Spleen (tissue), 7 donors: ENCODE data around the gene OR4C6.

ENCODE experiments used
- CTCF ChIP-seq, 11 experiments: fragments of 200-600 bp in 7 of 11; fragments of 450-650 bp in 4 of 11; sonication (generic) in 4 of 11; IDR thresholded peaks in 8 of 11; conservative IDR thresholded peaks in 3 of 11; 1 replicate in 7 of 11; 2 replicates in 4 of 11; pipeline versions ENCODE4 v1.4.0 to v1.8.0; 2016 to 2021; ENCODE audit warnings: antibody characterized with exemption in 11 of 11, inconsistent platforms in 4 of 11, mild to moderate bottlenecking in 1 of 11
- POLR2A ChIP-seq, 3 donors: fragments of 450-650 bp; IDR thresholded peaks; one replicate each; pipeline ENCODE4 v1.5.1; 2017; ENCODE audit warnings: antibody characterized with exemption in 3 of 3, mild to moderate bottlenecking in 1 of 3
- POLR2AphosphoS5 ChIP-seq, 3 donors: sonication (generic); formaldehyde crosslinking; IDR thresholded peaks; one replicate each; pipeline ENCODE4 v1.5.1; 2017; ENCODE audit warnings: antibody characterized with exemption in 3 of 3
- donor health status: DM: no; HTN: no; CAD: no; lungs with moderate emphysema.
- donor health status: DM: no; HTN: no; CAD: no.
- donor health status: DM: no; HTN: no; CAD: no.

GRCh38 chr11:55669376-55669775 lies 7.4 kb downstream of the OR4C6 start:
- TF ChIP-seq CTCF (IDR thresholded peaks at IDR 0.05 in 8 of 11, conservative IDR thresholded peaks at IDR 0.05 in 3 of 11) (no peak), POLR2AphosphoS5 (IDR thresholded peaks at IDR 0.05) (no peak), POLR2A (IDR thresholded peaks at IDR 0.05) (no peak)
